H9 (cell line): ENCODE data around the gene MTMR12. TPM values are rescaled to one million over a fixed set of nuclear protein-coding genes. Genes with fewer than 3 reads are reported as not detected.

Experiments used
- DNase-seq: peaks from one replicate; pipeline ENCODE4 v3.0.0-alpha.2; 2017
- H2AFZ ChIP-seq: one replicate; pipeline ENCODE4 v1.6.1; 2013; ENCODE audit warnings: mild to moderate bottlenecking, low read length, control low read depth, moderate library complexity
- H2AK5ac ChIP-seq: 2 replicates; pipeline ENCODE4 v1.6.1; 2013; ENCODE audit warnings: low read length, control low read depth, mixed read lengths; ENCODE audit not compliant: insufficient read length
- H2BK120ac ChIP-seq: one replicate; pipeline ENCODE4 v1.6.1; 2013; ENCODE audit warnings: low read depth, mild to moderate bottlenecking, low read length, control low read depth, inconsistent platforms; ENCODE audit not compliant: poor library complexity, severe bottlenecking
- H2BK12ac ChIP-seq: 2 replicates; pipeline ENCODE4 v1.6.1; 2013; ENCODE audit warnings: low read length, control low read depth, mixed read lengths, low read depth; ENCODE audit not compliant: insufficient read length
- H2BK15ac ChIP-seq: 2 replicates; pipeline ENCODE4 v1.6.1; 2013; ENCODE audit warnings: low read depth, low read length, control low read depth
- H2BK20ac ChIP-seq: one replicate; pipeline ENCODE4 v1.6.1; 2013; ENCODE audit warnings: low read depth, mild to moderate bottlenecking, low read length, control low read depth, inconsistent platforms; ENCODE audit not compliant: poor library complexity, severe bottlenecking
- H2BK5ac ChIP-seq: 2 replicates; pipeline ENCODE4 v1.6.1; 2013; ENCODE audit warnings: low read length, control low read depth, mixed read lengths; ENCODE audit not compliant: insufficient read length
- H3K14ac ChIP-seq: 2 replicates; pipeline ENCODE4 v1.6.1; 2013; ENCODE audit warnings: low read length, control low read depth; ENCODE audit not compliant: insufficient read depth
- H3K18ac ChIP-seq: 2 replicates; pipeline ENCODE4 v1.6.1; 2013; ENCODE audit warnings: low read depth, mild to moderate bottlenecking, mixed read lengths, low read length, control low read depth; ENCODE audit not compliant: insufficient read length
- H3K23ac ChIP-seq: 2 replicates; pipeline ENCODE4 v1.6.1; 2013; ENCODE audit warnings: low read length, control low read depth, mixed read lengths, low read depth; ENCODE audit not compliant: insufficient read length
- H3K23me2 ChIP-seq: 2 replicates; pipeline ENCODE4 v1.6.1; 2013; ENCODE audit warnings: low read depth, mild to moderate bottlenecking, mixed read lengths, low read length, control low read depth; ENCODE audit not compliant: insufficient read length, poor library complexity, severe bottlenecking
- H3K27ac ChIP-seq: 2 replicates; pipeline ENCODE4 v1.5.1; 2013; ENCODE audit warnings: low read length, control low read depth, mixed read lengths, low read depth; ENCODE audit not compliant: insufficient read length
- H3K27me3 ChIP-seq: 2 replicates; pipeline ENCODE4 v1.6.1; 2013; ENCODE audit warnings: low read length, control low read depth, inconsistent platforms; ENCODE audit not compliant: insufficient read depth
- H3K4ac ChIP-seq: 2 replicates; pipeline ENCODE4 v1.6.1; 2013; ENCODE audit warnings: low read depth, mild to moderate bottlenecking, control low read depth, inconsistent platforms, low read length, moderate library complexity
- H3K4me1 ChIP-seq: 2 replicates; pipeline ENCODE4 v1.6.1; 2013; ENCODE audit warnings: low read length, control low read depth, inconsistent platforms; ENCODE audit not compliant: insufficient read depth
- H3K4me2 ChIP-seq: 2 replicates; pipeline ENCODE4 v1.6.1; 2013; ENCODE audit warnings: low read length, control low read depth, mixed read lengths; ENCODE audit not compliant: insufficient read length, insufficient read depth
- H3K56ac ChIP-seq: 2 replicates; pipeline ENCODE4 v1.6.1; 2013; ENCODE audit warnings: low read depth, mild to moderate bottlenecking, mixed read lengths, low read length, control low read depth; ENCODE audit not compliant: insufficient read length
- H3K79me1 ChIP-seq: 2 replicates; pipeline ENCODE4 v1.6.1; 2013; ENCODE audit warnings: low read depth, mild to moderate bottlenecking, moderate library complexity, low read length, control low read depth, inconsistent platforms; ENCODE audit not compliant: insufficient read depth, poor library complexity, severe bottlenecking
- H3K79me2 ChIP-seq: 2 replicates; pipeline ENCODE4 v1.6.1; 2013; ENCODE audit warnings: low read length, control low read depth, inconsistent platforms; ENCODE audit not compliant: insufficient read depth
- H3K9ac ChIP-seq: 2 replicates; pipeline ENCODE4 v1.6.1; 2013; ENCODE audit warnings: low read length, control low read depth, mixed read lengths; ENCODE audit not compliant: insufficient read length; ENCODE audit errors: extremely low read depth
- H3K9me3 ChIP-seq: one replicate; pipeline ENCODE4 v1.6.1; 2013; ENCODE audit warnings: low read depth, low read length, inconsistent platforms; ENCODE audit not compliant: control insufficient read depth
- H3T11ph ChIP-seq: one replicate; pipeline ENCODE4 v1.6.1; 2013; ENCODE audit warnings: mild to moderate bottlenecking, low read length, control low read depth, inconsistent platforms
- H4K20me1 ChIP-seq: one replicate; pipeline ENCODE4 v1.6.1; 2013; ENCODE audit not compliant: control insufficient read depth, insufficient read length, insufficient read depth
- H4K5ac ChIP-seq: 2 replicates; pipeline ENCODE4 v1.6.1; 2013; ENCODE audit warnings: low read depth, mild to moderate bottlenecking, mixed read lengths, low read length, control low read depth; ENCODE audit not compliant: insufficient read length
- H4K8ac ChIP-seq: replicated peaks from 2 replicates; pipeline ENCODE4 v1.6.1; 2013; ENCODE audit warnings: low read length, control low read depth, mixed read lengths, low read depth; ENCODE audit not compliant: insufficient read length
- H4K91ac ChIP-seq: 2 replicates; pipeline ENCODE4 v1.6.1; 2013; ENCODE audit warnings: low read depth, mild to moderate bottlenecking, moderate library complexity, mixed read lengths, low read length, control low read depth; ENCODE audit not compliant: insufficient read length
- H3K27ac Mint-ChIP-seq, 3 experiments: 2 replicates in 2 of 3; 3 replicates in 1 of 3; pipeline ENCODE4 v1.8.0; 2020 to 2021; ENCODE audit warnings: mixed read lengths in 3 of 3, mild to moderate bottlenecking in 1 of 3, moderate library complexity in 1 of 3
- H3K27me3 Mint-ChIP-seq: 2 replicates; pipeline ENCODE4 v1.8.0; 2021; ENCODE audit warnings: low read depth, mild to moderate bottlenecking, moderate library complexity, mixed read lengths
- H3K36me3 Mint-ChIP-seq, 3 experiments: 2 replicates in 2 of 3; 3 replicates in 1 of 3; pipeline ENCODE4 v1.8.0; 2020 to 2021; ENCODE audit warnings: low read depth in 3 of 3, mixed read lengths in 3 of 3; ENCODE audit not compliant: insufficient read depth in 1 of 3
- H3K4me1 Mint-ChIP-seq, 2 experiments: 2 replicates each; pipeline ENCODE4 v1.8.0; 2020; ENCODE audit warnings: mixed read lengths in 2 of 2
- H3K4me3 Mint-ChIP-seq, 2 experiments: 2 replicates in 1 of 2; 3 replicates in 1 of 2; pipeline ENCODE4 v1.8.0; 2020 to 2021; ENCODE audit warnings: mild to moderate bottlenecking in 2 of 2, mixed read lengths in 2 of 2, moderate library complexity in 1 of 2
- H3K9me3 Mint-ChIP-seq, 2 experiments: 2 replicates in 1 of 2; 3 replicates in 1 of 2; pipeline ENCODE4 v1.8.0; 2020; ENCODE audit warnings: mild to moderate bottlenecking in 2 of 2, mixed read lengths in 2 of 2, moderate library complexity in 1 of 2
- CTCF ChIP-seq: fragments of 200-600 bp; sonication (generic); conservative IDR thresholded peaks from 3 replicates; pipeline ENCODE4 v1.8.0; 2021; ENCODE audit warnings: antibody characterized with exemption, mild to moderate bottlenecking
- WGBS: extraction: QIAGEN DNeasy Blood & Tissue Kit; methylation state at CpG from one replicate; pipeline ENCODE4 v1.1.7; 2013; ENCODE audit warnings: missing lambda C conversion rate, low lambda C conversion rate, mixed read lengths; ENCODE audit not compliant: insufficient read length; ENCODE audit errors: extremely low coverage; 5-methylcytosine and 5-hydroxymethylcytosine counted together
- long read RNA-seq: library from polyadenylated mRNA; unstranded; transcript quantifications from one replicate; pipeline ENCODE4 v2.0.0, GENCODE V29; 2020
- total RNA-seq: library from RNA; stranded (reverse); gene quantifications from 2 replicates; pipeline ENCODE4 v1.2.1, GENCODE V29; 2021

MTMR12 gene
- total RNA-seq, result 39.3 and 39.4 TPM in 2 replicates
- long read RNA-seq, full-length matches to known transcripts, result 27 of 71 reads
- long read RNA-seq, partial matches to known transcripts, result 6 of 71 reads
- long read RNA-seq, other reads (novel, unspliced or antisense), result 38 of 71 reads

DNA sequence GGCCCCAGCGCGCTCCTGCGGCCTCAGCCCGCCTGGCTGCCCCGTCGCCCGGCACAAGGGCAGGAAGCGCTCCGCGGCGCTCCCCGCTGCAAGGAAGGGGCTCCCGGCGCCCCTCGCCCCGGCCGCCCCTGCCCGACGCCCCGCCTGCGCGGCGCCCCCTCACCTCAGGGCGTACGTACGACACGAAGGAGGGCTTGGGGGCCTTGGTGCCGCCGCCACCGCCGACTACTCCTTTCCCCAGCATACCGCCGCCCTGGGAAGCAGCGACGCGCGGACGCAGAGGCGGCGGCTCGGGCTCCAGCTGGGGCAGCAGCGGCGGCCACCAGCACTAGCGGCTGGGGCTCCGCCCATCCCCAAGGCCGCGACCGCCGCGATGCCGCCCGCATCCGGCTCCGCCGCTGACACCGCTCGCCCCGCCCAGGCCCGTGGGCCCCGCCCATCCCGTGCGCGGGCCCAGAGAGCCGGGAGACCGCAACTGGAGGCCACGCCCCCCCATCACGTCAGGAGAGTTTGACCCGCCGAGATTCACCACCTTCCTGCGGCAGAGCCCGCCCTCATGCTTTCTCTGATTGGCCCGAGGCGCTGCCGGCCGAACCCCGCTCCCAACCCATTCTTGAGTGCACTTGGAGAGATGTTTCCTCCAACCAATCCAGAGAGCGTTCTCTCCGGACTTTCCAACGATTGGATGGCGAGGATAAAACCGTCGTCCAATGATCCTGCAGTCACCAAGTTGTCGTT, at the start of gene MTMR12:
Gene MTMR12, minus strand, starts transcription at position 345 of the 738 bp plus-strand sequence. Its CDS starts 101 bp downstream, at position 244.
- H3K23me2 ChIP-seq, result peaks cover 8% of the 10 kb centered on the region
- H2BK12ac ChIP-seq, result no peak within 1 kb of the TSS
- H3K27ac Mint-ChIP-seq, result peak within 1 kb of the TSS; percentile 76 to 95 (median 89); a peak in 6 of 7 replicates
- H3K9ac ChIP-seq, result peak within 1 kb of the TSS; percentile 79
- no peak within 1 kb of the TSS for H2AK5ac ChIP-seq
- H2BK5ac ChIP-seq, result no peak within 1 kb of the TSS
- peaks cover 19 to 20% of the 10 kb centered on the region in 2 experiments for H3K4me1 Mint-ChIP-seq
- H3K4me2 ChIP-seq, result peak within 1 kb of the TSS; percentile 93
- peaks cover 18% of the 10 kb centered on the region; the same call in 1 of the 2 replicates for H3K79me2 ChIP-seq
- no peaks in the 10 kb centered on the region for H4K20me1 ChIP-seq
- H3K4me1 ChIP-seq, result peaks cover 3% of the 10 kb centered on the region; the same call in 1 of the 2 replicates
- H3K79me1 ChIP-seq, result peaks cover 5% of the 10 kb centered on the region
- no peak within 1 kb of the TSS for H4K5ac ChIP-seq
- H4K91ac ChIP-seq, result no peak within 1 kb of the TSS
- H3K18ac ChIP-seq, result peak within 1 kb of the TSS; percentile 57
- no peak within 1 kb of the TSS for H3K56ac ChIP-seq
- H3K23ac ChIP-seq, result no peak within 1 kb of the TSS
- H2BK15ac ChIP-seq, result no peak within 1 kb of the TSS
- no peaks in the 10 kb centered on the region for H3K27me3 ChIP-seq
- H3T11ph ChIP-seq, result no peak within 1 kb of the TSS
- peak within 1 kb of the TSS; percentile 80 for H3K14ac ChIP-seq
- WGBS, result no CpG with 5 or more reads among the region's 83 CpGs
- H3K27ac ChIP-seq, result no peak within 1 kb of the TSS
- no peaks in the 10 kb centered on the region for H3K9me3 Mint-ChIP-seq
- DNase-seq, result peak; percentile 100
- TF ChIP-seq CTCF, result no peak
- no peaks in the 10 kb centered on the region for H3K27me3 Mint-ChIP-seq
- H3K4me3 Mint-ChIP-seq, result peak within 1 kb of the TSS; percentile 76 to 93
- H2BK120ac ChIP-seq, result no peak within 1 kb of the TSS
- H2AFZ ChIP-seq, result no peak within 1 kb of the TSS
- H3K4ac ChIP-seq, result no peak within 1 kb of the TSS; the same call in 1 of the 2 replicates
- no peaks in the 10 kb centered on the region for H3K9me3 ChIP-seq
- no peak within 1 kb of the TSS for H4K8ac ChIP-seq
- peaks cover 11 to 28% (median 12%) of the 10 kb centered on the region in 3 experiments for H3K36me3 Mint-ChIP-seq
- H2BK20ac ChIP-seq, result no peak within 1 kb of the TSS
